Measurements from ENCODE around the gene GREM2. TPM values are rescaled to one million over a fixed set of nuclear protein-coding genes. Genes with fewer than 3 reads are reported as not detected.

Gene GREM2
- total and polyA plus RNA-seq, 8 donors: 0.03 to 0.58 (median 0.12) TPM; not detected in 1

- WGBS, 2 donors: 59 to 62% methylated on average over 2 of the region's 2 CpGs
- peaks cover 0 to 3% (median 0%) of the 10 kb centered on the region in 4 donors for H3K27me3 ChIP-seq
- no peak for FAIRE-seq
- H3K4me3 ChIP-seq: no peak overlapping the region
- no peak for ATAC-seq
- H3K36me3 ChIP-seq: no peaks in the 10 kb centered on the region
- H3K9me3 ChIP-seq: no peaks in the 10 kb centered on the region
- no peak for DNase-seq
- H3K27ac ChIP-seq: no peak overlapping the region
- intact Hi-C loops (cut with DNase I): no loop called here
- H3K4me1 ChIP-seq: no peaks in the 10 kb centered on the region
- TF ChIP-seq, protein P1, sequence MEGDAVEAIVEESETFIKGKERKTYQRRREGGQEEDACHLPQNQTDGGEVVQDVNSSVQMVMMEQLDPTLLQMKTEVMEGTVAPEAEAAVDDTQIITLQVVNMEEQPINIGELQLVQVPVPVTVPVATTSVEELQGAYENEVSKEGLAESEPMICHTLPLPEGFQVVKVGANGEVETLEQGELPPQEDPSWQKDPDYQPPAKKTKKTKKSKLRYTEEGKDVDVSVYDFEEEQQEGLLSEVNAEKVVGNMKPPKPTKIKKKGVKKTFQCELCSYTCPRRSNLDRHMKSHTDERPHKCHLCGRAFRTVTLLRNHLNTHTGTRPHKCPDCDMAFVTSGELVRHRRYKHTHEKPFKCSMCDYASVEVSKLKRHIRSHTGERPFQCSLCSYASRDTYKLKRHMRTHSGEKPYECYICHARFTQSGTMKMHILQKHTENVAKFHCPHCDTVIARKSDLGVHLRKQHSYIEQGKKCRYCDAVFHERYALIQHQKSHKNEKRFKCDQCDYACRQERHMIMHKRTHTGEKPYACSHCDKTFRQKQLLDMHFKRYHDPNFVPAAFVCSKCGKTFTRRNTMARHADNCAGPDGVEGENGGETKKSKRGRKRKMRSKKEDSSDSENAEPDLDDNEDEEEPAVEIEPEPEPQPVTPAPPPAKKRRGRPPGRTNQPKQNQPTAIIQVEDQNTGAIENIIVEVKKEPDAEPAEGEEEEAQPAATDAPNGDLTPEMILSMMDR (IDR thresholded peaks at IDR 0.05): no peak
These were observed 78.7 kb downstream of the GREM2 start for GRCh38 chr1:240533154-240533780.

DNA sequence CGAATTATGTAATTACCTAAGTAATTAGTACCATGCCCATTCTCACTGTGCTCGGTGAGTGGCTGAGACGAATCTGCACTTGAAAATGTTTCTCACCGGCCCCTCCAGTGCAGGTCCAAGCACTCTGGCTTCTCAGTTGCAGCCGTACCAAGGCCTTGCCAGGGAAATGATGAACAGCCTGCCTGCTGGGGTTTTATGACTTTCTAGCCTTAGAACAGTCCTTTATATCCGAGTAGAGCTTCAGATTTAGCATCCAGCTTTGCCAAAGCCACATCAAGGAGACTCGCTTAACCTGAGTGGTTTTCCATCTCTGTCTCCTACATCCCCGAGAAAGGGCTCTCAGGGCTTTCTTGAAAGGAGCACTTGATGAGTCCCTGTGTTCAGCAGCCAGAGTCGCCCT, 83.4 kb downstream of the GREM2 start:
- peaks cover 0 to 3% (median 0%) of the 10 kb centered on the region in 4 donors for H3K27me3 ChIP-seq
- no peak for FAIRE-seq
- intact Hi-C loops (cut with DNase I): no loop called here
- H3K4me3 ChIP-seq: no peak overlapping the region
- no peaks in the 10 kb centered on the region for H3K9me3 ChIP-seq
- TF ChIP-seq, protein P1 (IDR thresholded peaks at IDR 0.05): no peak
- 63 to 71% methylated on average over 9 of the region's 9 CpGs for WGBS, 2 donors
- ATAC-seq: no peak
- no peaks in the 10 kb centered on the region for H3K36me3 ChIP-seq
- no peaks in the 10 kb centered on the region for H3K4me1 ChIP-seq
- DNase-seq: no peak
- H3K27ac ChIP-seq: no peak overlapping the region

- no peaks in the 10 kb centered on the region for H3K4me1 ChIP-seq
- no peaks in the 10 kb centered on the region for H3K36me3 ChIP-seq
- ATAC-seq (no peak), FAIRE-seq (no peak), DNase-seq (no peak)
- TF ChIP-seq, protein P1 (IDR thresholded peaks at IDR 0.05): no peak
- H3K4me3 ChIP-seq: no peak overlapping the region
- H3K9me3 ChIP-seq: no peaks in the 10 kb centered on the region
- peaks cover 0 to 3% (median 0%) of the 10 kb centered on the region in 4 donors for H3K27me3 ChIP-seq
- no peak overlapping the region for H3K27ac ChIP-seq
- intact Hi-C loops (cut with DNase I): no loop called here
- WGBS, 2 donors: 37 to 49% methylated on average over 1 of the region's 1 CpG
These were observed 84.9 kb downstream of the GREM2 start for GRCh38 chr1:240527086-240527485.

- TF ChIP-seq, protein P1 (IDR thresholded peaks at IDR 0.05): no peak
- WGBS, 2 donors: 56 to 62% methylated on average over 7 of the region's 7 CpGs
- peaks cover 0 to 3% (median 0%) of the 10 kb centered on the region in 4 donors for H3K27me3 ChIP-seq
- H3K9me3 ChIP-seq: no peaks in the 10 kb centered on the region
- H3K4me3 ChIP-seq: no peak overlapping the region
- H3K27ac ChIP-seq: no peak overlapping the region
- H3K4me1 ChIP-seq: no peaks in the 10 kb centered on the region
- ATAC-seq (no peak), FAIRE-seq (no peak), DNase-seq (no peak)
- no peaks in the 10 kb centered on the region for H3K36me3 ChIP-seq
- intact Hi-C loops (cut with DNase I): no loop called here
These were observed 85.6 kb downstream of the GREM2 start for GRCh38 chr1:240526312-240526711.

DNA sequence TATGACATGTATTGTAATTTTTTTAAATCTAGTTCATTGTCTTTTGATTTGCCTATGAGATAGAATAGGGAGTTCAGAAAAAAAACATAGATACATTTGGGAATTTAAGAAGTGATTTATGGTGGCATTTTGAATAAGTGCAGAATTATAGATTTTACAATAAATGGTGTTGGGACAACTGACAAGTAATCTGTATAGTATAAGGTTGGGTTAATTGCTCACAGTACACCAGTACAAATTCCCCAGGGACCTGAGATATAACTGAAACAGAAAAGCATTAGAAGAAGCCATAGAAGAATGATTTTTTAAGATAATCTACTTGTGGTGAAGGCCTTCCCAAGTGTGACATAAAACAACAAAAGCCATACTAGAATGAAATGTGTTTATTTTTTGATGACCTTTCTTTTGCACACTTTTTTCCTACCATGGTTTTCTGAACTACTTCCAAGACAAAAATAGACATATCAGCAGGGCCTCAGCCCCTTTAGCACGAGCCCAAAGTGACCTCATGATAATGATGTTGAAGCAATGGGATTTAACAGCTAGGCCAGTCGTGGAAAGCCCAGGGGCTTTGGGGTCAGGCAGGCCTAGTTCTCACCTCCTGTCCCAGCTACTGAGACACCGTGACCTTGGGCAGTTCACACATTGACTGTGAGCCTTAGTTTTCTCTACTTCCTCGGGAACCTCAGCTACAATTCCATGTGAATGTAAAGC, 87.4 kb downstream of the GREM2 start:
- Histone ChIP-seq H3K4me1 (no peaks in the 10 kb centered on the region), H3K36me3 (no peaks in the 10 kb centered on the region), H3K4me3 (no peak overlapping the region), H3K9me3 (no peaks in the 10 kb centered on the region), H3K27ac (no peak overlapping the region), H3K27me3 (no peaks in the 10 kb centered on the region)
- intact Hi-C loops (cut with DNase I): no loop called here
- WGBS, 2 donors: 54 to 55% methylated on average over 4 of the region's 4 CpGs
- ATAC-seq: no peak
- no peak for DNase-seq
- no peak for FAIRE-seq
- TF ChIP-seq, protein P1 (IDR thresholded peaks at IDR 0.05): no peak

All from pancreas (tissue), 10 donors.